AG08396 (cell line): Measurements from ENCODE around the gene RNF4.
"Not testable (repeated sequence)": the region's sequence is repeated elsewhere in the genome, so short reads cannot be mapped to it uniquely, and the experiment has no call there.

Source experiments
- DNase-seq: peaks from one replicate; pipeline ENCODE4 v3.0.0; 2012; ENCODE audit warnings: low spot score, mixed read lengths

RNF4 gene

GRCh38 chr4:2457481-2458295 lies 11.2 kb upstream of the RNF4 start:
- DNase-seq, result no peak

GRCh38 chr4:2458546-2459491 lies 10.1 kb upstream of the RNF4 start:
- DNase-seq, result no peak

GRCh38 chr4:2459589-2460349 lies 9.1 kb upstream of the RNF4 start:
- no peak for DNase-seq

- DNase-seq, result no peak
Observed at GRCh38 chr4:2461246-2461960, 7.5 kb upstream of the RNF4 start.

GRCh38 chr4:2462218-2462991 lies 6.5 kb upstream of the RNF4 start:
- DNase-seq, result peak; percentile 92

- no peak for DNase-seq
Observed at GRCh38 chr4:2462992-2463762, 5.7 kb upstream of the RNF4 start.

- no peak for DNase-seq
Observed at GRCh38 chr4:2465032-2465431, 3.9 kb upstream of the RNF4 start.

- DNase-seq, result not testable (repeated sequence)
Observed at GRCh38 chr4:2465544-2465943, 3.4 kb upstream of the RNF4 start.

GRCh38 chr4:2469192-2469984 lies 482 bp downstream of the RNF4 start:
- peak; percentile 71 for DNase-seq

GRCh38 chr4:2470791-2471190 lies 1.9 kb downstream of the RNF4 start:
- DNase-seq, result no peak

- DNase-seq, result peak; percentile 20
Observed at GRCh38 chr4:2472187-2472586, 3.3 kb downstream of the RNF4 start.

GRCh38 chr4:2478229-2478628 lies 9.3 kb downstream of the RNF4 start:
- no peak for DNase-seq

- no peak for DNase-seq
Observed at GRCh38 chr4:2480649-2481048, 11.7 kb downstream of the RNF4 start.

GRCh38 chr4:2482192-2482591 lies 13.3 kb downstream of the RNF4 start:
- DNase-seq, result no peak

- peak; percentile 45 for DNase-seq
Observed at GRCh38 chr4:2482693-2483092, 13.8 kb downstream of the RNF4 start.

- no peak for DNase-seq
Observed at GRCh38 chr4:2483237-2483636, 14.3 kb downstream of the RNF4 start.

- DNase-seq, result no peak
Observed at GRCh38 chr4:2484185-2484584, 15.3 kb downstream of the RNF4 start.

GRCh38 chr4:2484993-2485392 lies 16.1 kb downstream of the RNF4 start:
- DNase-seq, result no peak

- no peak for DNase-seq
Observed at GRCh38 chr4:2485956-2486355, 17.1 kb downstream of the RNF4 start.
